HG03469 (cell line): ENCODE measurements around the gene NOD1.
"Not testable (repeated sequence)": the region's sequence is repeated elsewhere in the genome, so short reads cannot be mapped to it uniquely, and the experiment has no call there.

Experiments used
- ATAC-seq: cut with Tn5 transposase; IDR thresholded peaks from one replicate; pipeline ENCODE4 v1.9.1; 2021; ENCODE audit warnings: mild to moderate bottlenecking, moderate library complexity, moderate number of reproducible peaks; ENCODE audit not compliant: unreplicated experiment

NOD1 gene

DNA sequence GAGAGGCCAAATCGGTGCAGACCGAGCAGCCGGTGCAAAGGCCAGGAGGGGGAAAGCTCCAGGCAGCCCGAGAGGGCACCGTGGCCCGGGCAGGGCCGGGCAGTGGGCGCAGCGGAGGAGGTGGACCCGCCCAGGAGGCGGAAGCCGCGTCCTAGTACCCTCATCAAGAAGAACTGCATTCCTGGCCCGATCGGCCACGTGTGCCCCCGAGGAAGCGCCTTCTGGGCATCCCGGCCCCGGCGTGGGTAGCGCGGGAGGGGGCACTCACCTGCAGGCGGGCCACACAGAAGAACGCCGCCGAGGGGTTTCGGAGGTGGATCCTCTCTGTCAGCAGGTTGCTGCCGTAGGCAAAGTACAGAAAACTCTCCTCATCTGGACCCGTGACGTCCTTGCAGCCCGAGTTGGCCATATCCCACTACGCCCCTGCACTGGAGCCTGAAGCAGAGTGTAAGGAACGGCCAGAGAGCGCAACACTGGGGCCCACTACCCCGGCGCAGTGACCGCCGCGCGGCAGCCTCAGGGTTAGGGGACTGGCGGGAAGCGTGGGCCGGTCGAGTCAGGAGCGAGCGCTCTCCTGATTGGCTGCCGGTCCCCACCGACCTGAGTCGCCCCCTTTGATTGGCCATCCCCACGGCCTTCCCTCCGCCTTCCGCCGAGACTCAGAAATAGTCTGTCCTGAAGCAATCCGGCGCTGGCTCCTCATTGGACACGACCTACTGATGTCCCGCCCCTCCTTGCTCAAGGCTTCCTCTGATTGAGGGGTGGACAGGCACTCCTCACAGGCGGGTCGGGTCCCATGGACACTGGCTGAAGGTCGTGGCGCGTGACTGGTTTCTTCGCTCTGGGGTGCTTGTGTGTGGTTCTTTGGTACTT is 26.0 kb upstream of the NOD1 start, which contains the start of gene GGCT:
GGCT (minus strand) TSS at position 529 of the 873 bp plus-strand sequence; CDS start at position 409, 120 bp downstream.
- peak; percentile 96 for ATAC-seq

GRCh38 chr7:30503274-30504212 is 25.0 kb upstream of the NOD1 start:
- no peak for ATAC-seq

DNA sequence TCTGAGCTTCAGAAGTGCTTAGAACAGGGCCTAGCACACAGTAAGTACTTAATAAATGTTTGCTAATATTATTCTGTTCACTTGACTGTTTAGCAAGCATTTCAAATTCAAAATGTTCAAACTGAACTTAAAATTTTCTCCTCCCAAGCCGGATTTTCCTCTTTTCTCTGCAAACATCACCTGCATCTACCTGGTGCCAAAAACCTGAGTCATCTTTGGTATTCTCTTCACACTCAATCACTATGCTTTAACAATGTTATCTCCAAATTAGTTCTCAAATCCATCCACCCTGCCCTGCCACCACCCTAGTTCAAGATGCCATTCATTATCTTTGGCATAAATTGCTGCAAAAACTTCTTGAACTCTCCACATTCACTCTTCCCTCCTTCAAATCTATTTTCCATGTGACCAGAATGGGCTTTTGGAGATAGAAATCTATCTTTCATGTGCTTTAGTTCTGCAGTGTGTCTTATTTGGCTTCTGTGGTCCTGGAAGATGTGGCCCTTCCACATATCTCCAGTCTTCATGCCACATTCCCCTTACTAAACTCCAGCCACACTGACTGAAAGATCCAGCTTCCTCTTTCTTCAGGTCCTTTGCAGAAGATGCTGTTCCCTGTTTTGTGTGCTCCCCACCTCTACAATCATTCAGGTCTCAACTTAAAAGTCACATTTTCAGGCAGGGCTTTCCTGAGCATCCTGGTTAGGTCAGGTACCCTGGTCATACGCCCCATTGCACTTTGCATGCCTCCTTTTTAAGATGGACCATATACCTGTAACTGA is 24.1 kb upstream of the NOD1 start:
- no peak for ATAC-seq

DNA sequence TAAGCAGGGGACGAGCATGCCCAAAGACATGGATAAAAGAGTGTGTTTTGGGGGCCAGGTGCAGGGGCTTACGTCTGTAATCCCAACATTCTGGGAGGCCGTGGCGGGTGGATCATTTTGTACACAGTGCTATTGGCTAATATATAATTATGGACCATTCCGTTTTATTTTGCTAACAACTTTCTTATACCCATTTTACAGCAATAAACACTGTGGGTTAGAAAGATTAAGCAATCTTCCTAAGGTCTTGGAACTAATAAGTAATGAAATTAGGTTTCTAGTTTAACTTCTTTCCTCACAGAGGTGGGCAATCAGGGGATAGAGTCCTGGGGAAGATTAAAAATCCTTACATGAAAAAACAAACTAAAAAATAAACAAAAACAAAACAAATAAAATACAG is 22.7 kb upstream of the NOD1 start:
- no peak for ATAC-seq

GRCh38 chr7:30493228-30493627 is 14.6 kb upstream of the NOD1 start:
- ATAC-seq, result no peak

DNA sequence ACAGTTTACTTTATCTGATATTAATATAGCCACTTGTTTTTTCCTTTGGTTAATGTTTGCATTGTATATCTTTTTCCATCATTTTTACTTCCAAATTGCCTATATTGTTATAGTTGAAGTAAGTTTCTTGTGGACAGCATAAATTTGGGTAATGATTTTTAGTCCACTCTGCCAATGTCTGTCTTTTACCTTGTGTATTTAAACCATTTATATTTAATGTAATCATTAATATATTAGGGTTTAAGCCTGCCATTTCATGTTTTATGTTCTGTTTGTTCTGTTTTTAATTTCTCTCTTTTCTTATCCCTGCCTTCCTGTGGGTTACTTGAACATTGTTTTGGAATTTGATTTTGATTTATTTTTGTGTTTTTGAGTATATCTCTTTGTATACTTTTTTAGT is 12.8 kb upstream of the NOD1 start:
- ATAC-seq, result no peak

- ATAC-seq, result no peak
Measured at GRCh38 chr7:30487371-30487770, 8.8 kb upstream of the NOD1 start.

- ATAC-seq, result no peak
Measured at GRCh38 chr7:30485667-30486066, 7.1 kb upstream of the NOD1 start.

- ATAC-seq, result not testable (repeated sequence)
Measured at GRCh38 chr7:30481416-30481815, 2.8 kb upstream of the NOD1 start.

- no peak for ATAC-seq
Measured at GRCh38 chr7:30479202-30480120, 877 bp upstream of the NOD1 start.

DNA sequence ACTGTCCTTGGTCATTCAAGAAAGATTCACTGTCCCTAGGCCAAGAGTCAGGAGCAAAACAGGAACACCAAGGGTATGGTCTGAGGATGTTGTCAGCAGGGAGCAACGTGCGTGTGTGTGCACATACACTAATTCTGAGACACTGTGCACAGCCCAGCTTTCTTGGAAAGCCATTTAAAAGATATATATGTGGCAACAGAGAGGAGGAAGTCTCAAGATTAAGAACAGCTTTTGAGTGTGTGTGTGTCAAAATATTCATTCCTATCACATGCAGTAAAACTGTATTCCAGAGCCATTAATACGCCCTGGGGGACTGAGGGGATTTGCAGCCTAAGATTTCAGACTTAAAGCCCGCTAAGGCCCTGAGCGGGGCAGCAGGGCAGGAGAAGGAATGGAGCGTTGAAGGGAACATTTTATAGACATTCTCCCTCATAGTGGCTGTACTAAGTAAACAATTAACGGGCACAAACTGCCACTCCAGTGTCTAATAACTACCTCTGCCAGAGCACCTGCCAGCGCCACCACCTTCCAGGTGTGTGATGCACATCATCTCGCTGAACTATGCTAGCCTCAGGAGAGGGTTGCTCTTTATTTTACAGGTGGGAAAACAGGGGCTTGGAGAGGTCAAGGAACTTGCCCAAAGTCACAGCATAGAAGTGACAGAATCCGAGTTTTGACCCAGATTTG is 2.0 kb downstream of the NOD1 start:
- ATAC-seq, result no peak

GRCh38 chr7:30475580-30475979 is 3.0 kb downstream of the NOD1 start:
- no peak for ATAC-seq

DNA sequence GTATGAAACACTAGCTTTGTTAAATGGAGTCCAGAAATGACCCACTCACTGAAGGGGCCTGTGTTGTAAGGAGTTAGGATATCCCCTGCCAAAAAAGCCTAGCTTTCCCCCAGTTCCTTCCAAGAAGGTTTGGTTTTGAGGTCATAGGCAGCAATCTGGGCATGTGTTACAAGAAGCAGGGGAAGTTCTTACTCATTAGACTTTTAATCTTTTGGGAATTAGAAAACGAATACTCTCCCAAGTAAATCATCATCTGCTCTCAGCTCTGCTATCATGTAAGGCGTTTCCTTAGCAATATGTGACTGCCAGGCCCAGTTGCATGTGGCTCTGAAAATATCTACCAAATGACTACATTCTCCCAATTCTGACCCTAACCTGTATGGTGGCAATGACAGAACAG is 3.7 kb downstream of the NOD1 start:
- ATAC-seq, result no peak

DNA sequence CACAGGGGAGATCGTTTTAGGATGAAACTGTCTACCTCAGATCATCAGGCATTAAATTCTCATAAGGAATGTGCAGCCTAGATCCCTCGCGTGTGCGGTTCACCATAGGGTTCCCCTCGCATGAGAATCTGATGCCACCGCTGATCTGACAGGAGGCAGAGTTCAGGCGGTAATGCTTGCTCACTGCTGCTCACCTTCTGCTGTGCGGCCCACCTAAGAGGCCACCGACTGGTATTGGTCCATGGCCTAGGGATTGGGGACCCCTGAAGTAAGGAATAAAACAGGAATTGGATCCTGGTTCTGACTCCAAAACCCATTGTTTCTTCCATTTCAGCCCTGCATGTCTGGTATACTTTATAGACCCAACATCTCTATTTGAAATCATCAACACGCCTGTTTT is 4.1 kb downstream of the NOD1 start:
- ATAC-seq, result no peak

- ATAC-seq, result no peak
Measured at GRCh38 chr7:30473903-30474302, 4.7 kb downstream of the NOD1 start.

GRCh38 chr7:30472784-30473775 is 5.5 kb downstream of the NOD1 start:
- ATAC-seq, result no peak

DNA sequence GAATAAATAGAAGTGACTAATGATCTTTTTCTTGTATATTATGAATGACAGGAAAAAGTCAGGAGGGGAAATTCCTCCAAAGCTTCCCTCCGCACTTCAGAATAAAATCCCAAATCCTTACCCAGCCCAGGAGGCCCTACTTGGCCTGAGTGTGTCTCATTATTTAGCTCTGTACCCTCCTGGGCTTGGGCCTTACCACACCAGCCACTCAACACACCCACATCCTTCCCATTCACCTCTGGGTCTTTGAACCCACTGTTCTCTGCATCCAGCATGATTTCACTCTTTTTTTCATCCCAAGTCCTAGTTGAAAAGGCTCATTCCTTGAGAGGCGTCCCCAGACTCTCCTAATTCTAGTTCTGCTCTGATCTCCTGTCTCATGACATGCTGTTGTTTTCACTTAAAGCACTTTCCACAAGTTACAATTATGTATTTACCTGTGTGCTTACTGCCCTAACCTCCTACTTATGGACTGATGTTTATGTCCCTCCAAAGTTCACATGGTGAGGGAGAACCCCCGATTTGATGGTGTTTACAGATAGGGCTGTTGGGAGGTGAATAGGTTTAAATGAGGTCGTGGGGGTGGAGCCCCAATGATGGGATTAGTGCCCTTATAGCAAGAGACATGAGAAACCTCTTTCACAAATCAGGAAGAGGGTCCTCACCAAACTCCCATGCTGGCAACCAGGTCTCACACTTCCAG is 6.4 kb downstream of the NOD1 start:
- no peak for ATAC-seq
